HCT116 (cell line): ENCODE measurements around the gene HADH.

ENCODE experiments used
- ATF3 ChIP-seq: IDR thresholded peaks from 2 replicates; pipeline ENCODE4 v1.6.1; 2012
- CEBPB ChIP-seq: IDR thresholded peaks from 2 replicates; pipeline ENCODE4 v1.6.1; 2012; ENCODE audit warnings: low read depth
- EGR1 ChIP-seq: IDR thresholded peaks from 2 replicates; pipeline ENCODE4 v1.6.1; 2012; ENCODE audit warnings: low read depth
- EZH2 ChIP-seq: fragments of 200-600 bp; sonication (generic); IDR thresholded peaks from 2 replicates; pipeline ENCODE4 v1.6.1; 2017; ENCODE audit warnings: antibody characterized with exemption, mixed run types
- EZH2phosphoT487 ChIP-seq: fragments of 200-600 bp; IDR thresholded peaks from 2 replicates; pipeline ENCODE4 v1.6.1; 2018; ENCODE audit warnings: antibody characterized with exemption, borderline replicate concordance
- POLR2A ChIP-seq: IDR thresholded peaks from 2 replicates; pipeline ENCODE4 v1.7.0; 2011; ENCODE audit warnings: borderline replicate concordance; ENCODE audit not compliant: insufficient read depth, insufficient read length; ENCODE audit errors: extremely low read depth
- RAD21 ChIP-seq: IDR thresholded peaks from 2 replicates; pipeline ENCODE4 v1.6.1; 2012; ENCODE audit warnings: low read depth, mild to moderate bottlenecking
- REST ChIP-seq: IDR thresholded peaks from 2 replicates; pipeline ENCODE4 v1.6.1; 2012; ENCODE audit warnings: low read depth
- SP1 ChIP-seq: IDR thresholded peaks from 2 replicates; pipeline ENCODE4 v1.6.1; 2012; ENCODE audit warnings: low read depth
- TF ChIP-seq, protein P1 (sequence below), 3 experiments: fragments of 200-600 bp in 1 of 3; sonication (generic) in 1 of 3; IDR thresholded peaks in 2 of 3; conservative IDR thresholded peaks in 1 of 3; 2 replicates each; pipeline ENCODE4 v1.5.1; 2012 to 2017; ENCODE audit warnings: low read depth in 2 of 3, low read length in 2 of 3, antibody characterized with exemption in 1 of 3, borderline replicate concordance in 1 of 3, control low read depth in 1 of 3, mild to moderate bottlenecking in 1 of 3, mixed read lengths in 1 of 3, mixed run types in 1 of 3, moderate library complexity in 1 of 3; ENCODE audit not compliant: insufficient read depth in 1 of 3
- TF ChIP-seq, protein P2 (sequence below): IDR thresholded peaks from 2 replicates; pipeline ENCODE4 v1.6.1; 2011; ENCODE audit warnings: mild to moderate bottlenecking, low read length, moderate library complexity; ENCODE audit not compliant: insufficient replicate concordance; ENCODE audit errors: extremely low read depth

- TF ChIP-seq, protein P1, sequence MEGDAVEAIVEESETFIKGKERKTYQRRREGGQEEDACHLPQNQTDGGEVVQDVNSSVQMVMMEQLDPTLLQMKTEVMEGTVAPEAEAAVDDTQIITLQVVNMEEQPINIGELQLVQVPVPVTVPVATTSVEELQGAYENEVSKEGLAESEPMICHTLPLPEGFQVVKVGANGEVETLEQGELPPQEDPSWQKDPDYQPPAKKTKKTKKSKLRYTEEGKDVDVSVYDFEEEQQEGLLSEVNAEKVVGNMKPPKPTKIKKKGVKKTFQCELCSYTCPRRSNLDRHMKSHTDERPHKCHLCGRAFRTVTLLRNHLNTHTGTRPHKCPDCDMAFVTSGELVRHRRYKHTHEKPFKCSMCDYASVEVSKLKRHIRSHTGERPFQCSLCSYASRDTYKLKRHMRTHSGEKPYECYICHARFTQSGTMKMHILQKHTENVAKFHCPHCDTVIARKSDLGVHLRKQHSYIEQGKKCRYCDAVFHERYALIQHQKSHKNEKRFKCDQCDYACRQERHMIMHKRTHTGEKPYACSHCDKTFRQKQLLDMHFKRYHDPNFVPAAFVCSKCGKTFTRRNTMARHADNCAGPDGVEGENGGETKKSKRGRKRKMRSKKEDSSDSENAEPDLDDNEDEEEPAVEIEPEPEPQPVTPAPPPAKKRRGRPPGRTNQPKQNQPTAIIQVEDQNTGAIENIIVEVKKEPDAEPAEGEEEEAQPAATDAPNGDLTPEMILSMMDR (IDR thresholded peaks at IDR 0.05 in 2 of 3, conservative IDR thresholded peaks at IDR 0.05 in 1 of 3; ENCODE audit: borderline replicate concordance in 1 of 3, insufficient read depth in 1 of 3, low read depth in 2 of 3, low read length in 2 of 3), result no peak
- no peak for TF ChIP-seq POLR2A
- TF ChIP-seq EZH2phosphoT487, result no peak
- TF ChIP-seq RAD21, result no peak
- no peak for TF ChIP-seq EGR1
- no peak for TF ChIP-seq EZH2
- TF ChIP-seq, protein P2, sequence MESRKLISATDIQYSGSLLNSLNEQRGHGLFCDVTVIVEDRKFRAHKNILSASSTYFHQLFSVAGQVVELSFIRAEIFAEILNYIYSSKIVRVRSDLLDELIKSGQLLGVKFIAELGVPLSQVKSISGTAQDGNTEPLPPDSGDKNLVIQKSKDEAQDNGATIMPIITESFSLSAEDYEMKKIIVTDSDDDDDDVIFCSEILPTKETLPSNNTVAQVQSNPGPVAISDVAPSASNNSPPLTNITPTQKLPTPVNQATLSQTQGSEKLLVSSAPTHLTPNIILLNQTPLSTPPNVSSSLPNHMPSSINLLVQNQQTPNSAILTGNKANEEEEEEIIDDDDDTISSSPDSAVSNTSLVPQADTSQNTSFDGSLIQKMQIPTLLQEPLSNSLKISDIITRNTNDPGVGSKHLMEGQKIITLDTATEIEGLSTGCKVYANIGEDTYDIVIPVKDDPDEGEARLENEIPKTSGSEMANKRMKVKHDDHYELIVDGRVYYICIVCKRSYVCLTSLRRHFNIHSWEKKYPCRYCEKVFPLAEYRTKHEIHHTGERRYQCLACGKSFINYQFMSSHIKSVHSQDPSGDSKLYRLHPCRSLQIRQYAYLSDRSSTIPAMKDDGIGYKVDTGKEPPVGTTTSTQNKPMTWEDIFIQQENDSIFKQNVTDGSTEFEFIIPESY, result no peak
- TF ChIP-seq CEBPB, result no peak
- no peak for TF ChIP-seq ATF3
- no peak for TF ChIP-seq SP1
- no peak for TF ChIP-seq REST
Measured at GRCh38 chr4:108054025-108054638, 64.4 kb downstream of the HADH start.
